HS-27A (cell line): Measurements from ENCODE around the gene CHKA.

Source experiments
- DNase-seq: peaks from one replicate; pipeline ENCODE4 v3.0.0-alpha.2; 2012; ENCODE audit warnings: low read depth, missing footprints

CHKA gene

GRCh38 chr11:68044145-68044813 is 76.9 kb downstream of the CHKA start:
- DNase-seq: no peak

- DNase-seq: no peak
Measured at GRCh38 chr11:68043349-68044144, 77.6 kb downstream of the CHKA start.

GRCh38 chr11:68043029-68043348 is 78.2 kb downstream of the CHKA start:
- DNase-seq: no peak

GRCh38 chr11:68042219-68043028 is 78.8 kb downstream of the CHKA start:
- no peak for DNase-seq

- no peak for DNase-seq
Measured at GRCh38 chr11:68041617-68042218, 79.5 kb downstream of the CHKA start.

GRCh38 chr11:68040957-68041591 is 80.1 kb downstream of the CHKA start:
- DNase-seq: no peak

GRCh38 chr11:68040101-68040956 is 80.9 kb downstream of the CHKA start:
- DNase-seq: no peak

GRCh38 chr11:68039526-68040086 is 81.6 kb downstream of the CHKA start:
- DNase-seq: no peak

GRCh38 chr11:68038718-68039525 is 82.3 kb downstream of the CHKA start, which contains the start of gene TCIRG1:
TSS of gene TCIRG1 (plus strand) at chr11:68039025. CDS start at chr11:68041272, 2,247 bp downstream.
- DNase-seq: no peak

- no peak for DNase-seq
Measured at GRCh38 chr11:68038226-68038717, 82.9 kb downstream of the CHKA start.

- no peak for DNase-seq
Measured at GRCh38 chr11:68037411-68038225, 83.6 kb downstream of the CHKA start.

GRCh38 chr11:68036717-68037239 is 84.4 kb downstream of the CHKA start:
- no peak for DNase-seq

- no peak for DNase-seq
Measured at GRCh38 chr11:68036141-68036716, 85.0 kb downstream of the CHKA start.

GRCh38 chr11:68035266-68035876 is 85.8 kb downstream of the CHKA start:
- DNase-seq: no peak

GRCh38 chr11:68033708-68034045 is 87.5 kb downstream of the CHKA start:
- DNase-seq: no peak

- DNase-seq: no peak
Measured at GRCh38 chr11:68032997-68033707, 88.0 kb downstream of the CHKA start.

- no peak for DNase-seq
Measured at GRCh38 chr11:68032003-68032402, 89.2 kb downstream of the CHKA start.
